PC-3 (cell line): ENCODE data around the gene LAMA2.

ENCODE experiments used
- CTCF ChIP-seq: fragments of 300-600 bp; sonication (generic); conservative IDR thresholded peaks from 2 replicates; pipeline ENCODE4 v1.5.1; 2017; ENCODE audit warnings: antibody characterized with exemption, low read depth, mild to moderate bottlenecking, low read length
- EZH2 ChIP-seq: fragments of 300-600 bp; sonication (generic); IDR thresholded peaks from one replicate; pipeline ENCODE4 v1.6.1; 2017; ENCODE audit warnings: antibody characterized with exemption, mild to moderate bottlenecking, low read length; ENCODE audit not compliant: unreplicated experiment
- EZH2phosphoT487 ChIP-seq: fragments of 300-600 bp; sonication (generic); IDR thresholded peaks from 2 replicates; pipeline ENCODE4 v1.6.1; 2018; ENCODE audit warnings: mild to moderate bottlenecking, antibody characterized with exemption, low read length, borderline replicate concordance

DNA sequence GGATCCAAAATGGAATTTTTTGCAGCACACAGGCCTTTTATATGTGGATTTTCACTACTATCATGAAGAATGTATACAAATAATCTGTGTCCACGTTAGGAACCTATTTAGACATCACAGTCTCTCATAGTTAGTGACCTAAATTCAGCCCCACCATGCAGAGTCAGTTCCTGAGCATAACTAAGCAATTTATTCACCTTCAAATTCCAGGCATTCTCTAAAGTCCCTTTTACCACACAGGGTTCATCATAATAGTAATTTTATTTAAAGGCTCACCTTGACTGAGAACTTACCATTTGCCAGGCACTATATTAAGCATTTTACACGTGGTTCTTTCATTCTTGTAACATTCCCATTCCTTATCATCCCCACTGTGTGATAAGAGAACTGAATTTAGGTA, 473.2 kb downstream of the LAMA2 start:
- TF ChIP-seq EZH2phosphoT487 (no peak), CTCF (no peak), EZH2 (no peak)
